Panc1 (cell line): ENCODE measurements around the gene SFTA2. TPM values are rescaled to one million over a fixed set of nuclear protein-coding genes. Genes with fewer than 3 reads are reported as not detected.

Experiments
- ATAC-seq: fragments of 200-7000 bp; cut with Tn5 transposase; 2 replicates; pipeline ENCODE4 v1.9.1; 2020; ENCODE audit warnings: mild to moderate bottlenecking, moderate library complexity
- BruUV-seq: library from RNA; stranded (reverse); fragments of 400-500 nt; replicated peaks from 2 replicates; lab custom pipeline; 2021; lab: Mats Ljungman, UMichigan
- CTCF ChIA-PET: fragments of 300-600 bp; sonication (Branson Sonifier 250); formaldehyde crosslinking; loops from one replicate; lab custom pipeline; 2022; ENCODE audit warnings: antibody characterized with exemption; lab: Charles Lee
- POLR2A ChIA-PET: fragments of 300-600 bp; sonication (Branson Sonifier 250); formaldehyde crosslinking; loops from one replicate; lab custom pipeline; 2022; ENCODE audit warnings: antibody characterized with exemption; lab: Charles Lee
- DNase-seq: peaks from one replicate; pipeline ENCODE4 v3.0.0-alpha.2; 2010; ENCODE audit warnings: low read depth, low spot score
- H3K27ac ChIP-seq: 2 replicates; pipeline ENCODE4 v1.5.1; 2011; ENCODE audit warnings: mild to moderate bottlenecking, low read length, inconsistent platforms
- H3K27me3 ChIP-seq: fragments of 200-500 bp; sonication (Bioruptor generic); 2 replicates; pipeline ENCODE4 v1.6.0; 2014; ENCODE audit warnings: low read length, inconsistent platforms; ENCODE audit not compliant: control insufficient read depth, insufficient read depth
- H3K36me3 ChIP-seq: fragments of 200-500 bp; sonication (Bioruptor generic); 2 replicates; pipeline ENCODE4 v1.5.1; 2014; ENCODE audit warnings: inconsistent platforms, mild to moderate bottlenecking, low read length, moderate library complexity; ENCODE audit not compliant: control insufficient read depth, insufficient read depth
- H3K4me1 ChIP-seq: 2 replicates; pipeline ENCODE4 v1.5.1; 2011; ENCODE audit warnings: inconsistent platforms, mild to moderate bottlenecking, low read length, moderate library complexity; ENCODE audit not compliant: control insufficient read depth, insufficient read depth
- H3K4me3 ChIP-seq, 2 experiments: 2 replicates each; pipeline ENCODE4 v1.5.1; 2011 to 2012; ENCODE audit warnings: low read depth in 2 of 2, low read length in 2 of 2, mild to moderate bottlenecking in 2 of 2, inconsistent platforms in 1 of 2, moderate library complexity in 1 of 2
- H3K9me3 ChIP-seq: fragments of 200-500 bp; sonication (Bioruptor generic); 2 replicates; pipeline ENCODE4 v1.5.1; 2014; ENCODE audit warnings: low read depth, mild to moderate bottlenecking, inconsistent platforms, low read length, moderate library complexity; ENCODE audit not compliant: control insufficient read depth, insufficient read depth
- CTCF ChIP-seq: fragments of 450-650 bp; IDR thresholded peaks from 2 replicates; pipeline ENCODE4 v1.5.1; 2017; ENCODE audit warnings: mild to moderate bottlenecking
- POLR2AphosphoS5 ChIP-seq: IDR thresholded peaks from 2 replicates; pipeline ENCODE4 v1.6.1; 2012; ENCODE audit warnings: mild to moderate bottlenecking, low read depth, low read length, moderate library complexity
- SIN3A ChIP-seq: IDR thresholded peaks from 2 replicates; pipeline ENCODE4 v1.6.1; 2012; ENCODE audit warnings: low read depth, mild to moderate bottlenecking, low read length, moderate library complexity, borderline replicate concordance; ENCODE audit not compliant: insufficient read depth
- TCF7L2 ChIP-seq: IDR thresholded peaks from 2 replicates; pipeline ENCODE4 v1.6.1; 2011; ENCODE audit warnings: mild to moderate bottlenecking, low read depth, low read length, inconsistent platforms
- in situ Hi-C: cut with HindIII; loops from 2 replicates; pipeline ENCODE4 v1.10.0; 2016; ENCODE audit warnings: low sequenced_read_pairs, low pct_unique_long_range_greater_than_20kb
- intact Hi-C: fragments of 100-400 bp; cut with micrococcal nuclease; formaldehyde crosslinking; loops from one replicate; pipeline ENCODE4 v1.10.0; 2022; ENCODE audit not compliant: unreplicated experiment
- total RNA-seq: library from RNA; stranded (reverse); gene quantifications from one replicate; pipeline ENCODE4 v1.2.1, GENCODE V29; 2021; ENCODE audit not compliant: unreplicated experiment
- TF ChIP-seq, protein P1 (sequence below), 2 experiments: IDR thresholded peaks; 2 replicates each; pipeline ENCODE4 v1.6.1; 2011 to 2012; ENCODE audit warnings: low read depth in 2 of 2, control low read depth in 1 of 2, low read length in 1 of 2, mild to moderate bottlenecking in 1 of 2, moderate library complexity in 1 of 2; ENCODE audit not compliant: insufficient read depth in 1 of 2

SFTA2 gene
- total RNA-seq, 1 experiment from 2014 or later = not detected

GRCh38 chr6:30915591-30915946 is 16.4 kb downstream of the SFTA2 start:
- ChIA-PET POLR2A (no interaction called here), CTCF (interaction anchor here (0.5 to 1.6 kb wide), 5 partner anchors 154 to 372 kb away, joined by 3 to 15 read pairs (median 5); no protein-coding TSS in a partner anchor)
- no peaks in the 10 kb centered on the region for H3K27me3 ChIP-seq
- TF ChIP-seq SIN3A = no peak
- TF ChIP-seq, protein P1, sequence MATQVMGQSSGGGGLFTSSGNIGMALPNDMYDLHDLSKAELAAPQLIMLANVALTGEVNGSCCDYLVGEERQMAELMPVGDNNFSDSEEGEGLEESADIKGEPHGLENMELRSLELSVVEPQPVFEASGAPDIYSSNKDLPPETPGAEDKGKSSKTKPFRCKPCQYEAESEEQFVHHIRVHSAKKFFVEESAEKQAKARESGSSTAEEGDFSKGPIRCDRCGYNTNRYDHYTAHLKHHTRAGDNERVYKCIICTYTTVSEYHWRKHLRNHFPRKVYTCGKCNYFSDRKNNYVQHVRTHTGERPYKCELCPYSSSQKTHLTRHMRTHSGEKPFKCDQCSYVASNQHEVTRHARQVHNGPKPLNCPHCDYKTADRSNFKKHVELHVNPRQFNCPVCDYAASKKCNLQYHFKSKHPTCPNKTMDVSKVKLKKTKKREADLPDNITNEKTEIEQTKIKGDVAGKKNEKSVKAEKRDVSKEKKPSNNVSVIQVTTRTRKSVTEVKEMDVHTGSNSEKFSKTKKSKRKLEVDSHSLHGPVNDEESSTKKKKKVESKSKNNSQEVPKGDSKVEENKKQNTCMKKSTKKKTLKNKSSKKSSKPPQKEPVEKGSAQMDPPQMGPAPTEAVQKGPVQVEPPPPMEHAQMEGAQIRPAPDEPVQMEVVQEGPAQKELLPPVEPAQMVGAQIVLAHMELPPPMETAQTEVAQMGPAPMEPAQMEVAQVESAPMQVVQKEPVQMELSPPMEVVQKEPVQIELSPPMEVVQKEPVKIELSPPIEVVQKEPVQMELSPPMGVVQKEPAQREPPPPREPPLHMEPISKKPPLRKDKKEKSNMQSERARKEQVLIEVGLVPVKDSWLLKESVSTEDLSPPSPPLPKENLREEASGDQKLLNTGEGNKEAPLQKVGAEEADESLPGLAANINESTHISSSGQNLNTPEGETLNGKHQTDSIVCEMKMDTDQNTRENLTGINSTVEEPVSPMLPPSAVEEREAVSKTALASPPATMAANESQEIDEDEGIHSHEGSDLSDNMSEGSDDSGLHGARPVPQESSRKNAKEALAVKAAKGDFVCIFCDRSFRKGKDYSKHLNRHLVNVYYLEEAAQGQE (IDR thresholded peaks at IDR 0.05; ENCODE audit: insufficient read depth in 1 of 2, low read depth in 2 of 2, low read length in 1 of 2) = no peak
- no peak; the same call in 1 of the 2 replicates for TF ChIP-seq CTCF
- TF ChIP-seq TCF7L2 = no peak
- no peak for TF ChIP-seq POLR2AphosphoS5
- BruUV-seq = no TSS peak
- peak overlapping the region; percentile 92; the same call in 1 of the 2 replicates for H3K27ac ChIP-seq
- in situ Hi-C loops (no loop called here), intact Hi-C loops (loop anchor here (2.0 kb wide), 1 partner anchor 155 kb away; no protein-coding TSS in a partner anchor)
- H3K4me1 ChIP-seq = peaks cover 14% of the 10 kb centered on the region
- peak overlapping the region in 1 of 2 experiments; percentile 7; a peak in 1 of 4 replicates for H3K4me3 ChIP-seq
- H3K36me3 ChIP-seq = no peaks in the 10 kb centered on the region; the same call in 1 of the 2 replicates
- DNase-seq (no peak), ATAC-seq (peak; percentile 29; the same call in 1 of the 2 replicates)
- H3K9me3 ChIP-seq = no peaks in the 10 kb centered on the region

DNA sequence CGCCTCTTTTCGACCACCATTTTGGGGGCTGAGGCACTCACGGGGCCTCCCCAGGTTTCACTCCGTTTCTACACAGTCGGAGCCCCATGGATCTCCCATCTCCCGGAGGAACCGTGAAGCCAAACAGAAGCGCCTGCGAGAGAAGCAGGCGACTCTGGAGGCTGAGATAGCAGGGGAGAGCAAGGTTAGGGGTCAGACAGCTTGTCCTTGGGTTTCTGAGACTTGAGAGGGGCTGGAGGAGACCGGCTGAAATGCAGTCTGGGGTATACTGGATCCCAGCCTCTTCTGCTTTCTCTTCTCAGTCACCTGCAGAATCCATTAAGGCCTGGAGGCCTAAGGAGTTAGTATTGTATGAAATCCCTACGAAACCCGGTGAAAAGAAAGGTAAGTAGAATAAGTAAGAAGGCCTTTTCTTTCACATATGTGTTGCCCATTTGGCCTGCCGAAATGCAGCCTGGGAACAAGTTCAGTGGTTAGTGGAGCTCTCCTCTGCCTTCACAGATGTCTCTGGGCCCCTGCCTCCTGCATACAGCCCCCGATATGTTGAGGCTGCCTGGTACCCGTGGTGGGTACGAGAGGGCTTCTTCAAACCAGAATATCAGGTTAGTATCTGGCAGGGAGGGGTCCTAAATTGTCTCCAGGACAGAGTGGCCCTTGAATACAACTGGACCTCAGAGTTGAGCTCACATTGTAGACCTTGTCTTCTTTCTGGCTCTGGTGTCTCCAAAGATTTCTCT is 16.9 kb downstream of the SFTA2 start:
- CTCF ChIA-PET = interaction anchor here (1.1 to 1.6 kb wide), 4 partner anchors 154 to 172 kb away, joined by 3 to 15 read pairs (median 6); no protein-coding TSS in a partner anchor
- H3K27ac ChIP-seq = peak overlapping the region; percentile 92
- H3K4me1 ChIP-seq = peaks cover 14% of the 10 kb centered on the region
- no peaks in the 10 kb centered on the region; the same call in 1 of the 2 replicates for H3K36me3 ChIP-seq
- TF ChIP-seq CTCF (no peak), SIN3A (no peak), TCF7L2 (no peak), POLR2AphosphoS5 (no peak)
- TF ChIP-seq, protein P1 (IDR thresholded peaks at IDR 0.05; ENCODE audit: insufficient read depth in 1 of 2, low read depth in 2 of 2, low read length in 1 of 2) = no peak
- no peak for DNase-seq
- no TSS peak for BruUV-seq
- ATAC-seq = 0 out of 2 replicates have a peak, but pooled peaks have one; percentile 0
- POLR2A ChIA-PET = interaction anchor here (0.6 kb wide), 1 partner anchor 29 kb away, joined by 3 read pairs; no protein-coding TSS in a partner anchor
- H3K4me3 ChIP-seq = peak overlapping the region; percentile 66 to 89
- no peaks in the 10 kb centered on the region for H3K27me3 ChIP-seq
- intact Hi-C loops (loop anchor here (2.0 kb wide), 1 partner anchor 156 kb away; no protein-coding TSS in a partner anchor), in situ Hi-C loops (no loop called here)
- no peaks in the 10 kb centered on the region for H3K9me3 ChIP-seq
